ENCODE results near the gene SHISAL2A.

Gene SHISAL2A

GRCh38 chr1:52662645-52663313 is 29.8 kb downstream of the SHISAL2A start:
- DNase-seq: no peak

- DNase-seq: no peak
Observed at GRCh38 chr1:52663716-52664115, 30.7 kb downstream of the SHISAL2A start.

- no peak for DNase-seq
Observed at GRCh38 chr1:52665006-52665941, 32.3 kb downstream of the SHISAL2A start.

- DNase-seq: no peak
Observed at GRCh38 chr1:52667290-52667689, 34.3 kb downstream of the SHISAL2A start.

GRCh38 chr1:52667984-52668383 is 35.0 kb downstream of the SHISAL2A start:
- no peak for DNase-seq

- no peak for DNase-seq
Observed at GRCh38 chr1:52668711-52669110, 35.7 kb downstream of the SHISAL2A start.

- no peak for DNase-seq
Observed at GRCh38 chr1:52669696-52670095, 36.7 kb downstream of the SHISAL2A start.

GRCh38 chr1:52670604-52671003 is 37.6 kb downstream of the SHISAL2A start:
- no peak for DNase-seq

- DNase-seq: no peak
Observed at GRCh38 chr1:52672946-52673345, 40.0 kb downstream of the SHISAL2A start.

GRCh38 chr1:52673513-52673912 is 40.5 kb downstream of the SHISAL2A start:
- no peak for DNase-seq

- no peak for DNase-seq
Observed at GRCh38 chr1:52674497-52675384, 41.8 kb downstream of the SHISAL2A start.

GRCh38 chr1:52676249-52676903 is 43.4 kb downstream of the SHISAL2A start:
- no peak for DNase-seq

- DNase-seq: no peak
Observed at GRCh38 chr1:52677076-52677806, 44.3 kb downstream of the SHISAL2A start.

GRCh38 chr1:52679048-52679447 is 46.1 kb downstream of the SHISAL2A start:
- no peak for DNase-seq

- no peak for DNase-seq
Observed at GRCh38 chr1:52679498-52679897, 46.5 kb downstream of the SHISAL2A start.

GRCh38 chr1:52680353-52680752 is 47.4 kb downstream of the SHISAL2A start:
- no peak for DNase-seq

GRCh38 chr1:52681136-52681535 is 48.2 kb downstream of the SHISAL2A start:
- no peak for DNase-seq

GRCh38 chr1:52683367-52683940 is 50.5 kb downstream of the SHISAL2A start:
- DNase-seq: no peak

- DNase-seq: no peak
Observed at GRCh38 chr1:52684545-52684944, 51.6 kb downstream of the SHISAL2A start.

GRCh38 chr1:52686261-52686751 is 53.3 kb downstream of the SHISAL2A start:
- peak; percentile 63 to 72 for DNase-seq

GRCh38 chr1:52686830-52687229 is 53.9 kb downstream of the SHISAL2A start:
- DNase-seq: no peak

Data from stimulated activated CD4-positive, alpha-beta T cell treated with anti-CD3 and anti-CD28 coated beads, Interleukin-2, amount 100 ng/mL, for 48 hours (primary cell).